HL-60/S4 treated with retinoic acid at 250 ng/mL for 4 days and 3 days (cell line): ENCODE measurements around the gene IL20RB.

ENCODE experiments used
- in situ Hi-C: fragments of 300-500 bp; cut with MboI; formaldehyde crosslinking; loops from 2 replicates; pipeline ENCODE4 v1.7.0; 2022; ENCODE audit warnings: low sequenced_read_pairs

Gene IL20RB

GRCh38 chr3:136957751-136958288 lies at the start of gene IL20RB:
Gene IL20RB (plus strand): TSS chr3:136957983. CDS start chr3:136958114, 131 bp downstream.
- in situ Hi-C loops: no loop called here

- in situ Hi-C loops: no loop called here
Observed at GRCh38 chr3:136908297-136908696, 49.5 kb upstream of the IL20RB start.

- in situ Hi-C loops: no loop called here
Observed at GRCh38 chr3:136909187-136909586, 48.6 kb upstream of the IL20RB start.

- in situ Hi-C loops: no loop called here
Observed at GRCh38 chr3:136910697-136911096, 47.1 kb upstream of the IL20RB start.

- in situ Hi-C loops: no loop called here
Observed at GRCh38 chr3:136913168-136913567, 44.6 kb upstream of the IL20RB start.

- in situ Hi-C loops: no loop called here
Observed at GRCh38 chr3:136914739-136915138, 43.0 kb upstream of the IL20RB start.

- in situ Hi-C loops: no loop called here
Observed at GRCh38 chr3:136916223-136916622, 41.6 kb upstream of the IL20RB start.

- in situ Hi-C loops: no loop called here
Observed at GRCh38 chr3:136919799-136920580, 37.8 kb upstream of the IL20RB start.

- in situ Hi-C loops: no loop called here
Observed at GRCh38 chr3:136920904-136921611, 36.7 kb upstream of the IL20RB start.

GRCh38 chr3:136925425-136926190 lies 32.2 kb upstream of the IL20RB start:
- in situ Hi-C loops: no loop called here

GRCh38 chr3:136928240-136928639 lies 29.5 kb upstream of the IL20RB start:
- in situ Hi-C loops: no loop called here

GRCh38 chr3:136929977-136930670 lies 27.7 kb upstream of the IL20RB start:
- in situ Hi-C loops: no loop called here

GRCh38 chr3:136931606-136932005 lies 26.2 kb upstream of the IL20RB start:
- in situ Hi-C loops: no loop called here

GRCh38 chr3:136932523-136932922 lies 25.3 kb upstream of the IL20RB start:
- in situ Hi-C loops: no loop called here

- in situ Hi-C loops: no loop called here
Observed at GRCh38 chr3:136932978-136933772, 24.6 kb upstream of the IL20RB start.

GRCh38 chr3:136937175-136937574 lies 20.6 kb upstream of the IL20RB start:
- in situ Hi-C loops: no loop called here

GRCh38 chr3:136937851-136938250 lies 19.9 kb upstream of the IL20RB start:
- in situ Hi-C loops: no loop called here

GRCh38 chr3:136938334-136938733 lies 19.4 kb upstream of the IL20RB start:
- in situ Hi-C loops: no loop called here

- in situ Hi-C loops: no loop called here
Observed at GRCh38 chr3:136939489-136939888, 18.3 kb upstream of the IL20RB start.

GRCh38 chr3:136942803-136943202 lies 15.0 kb upstream of the IL20RB start:
- in situ Hi-C loops: no loop called here
